Mesothelial cell of epicardium (in vitro differentiated cells): ENCODE measurements around the gene CHORDC1. TPM values are rescaled to one million over a fixed set of nuclear protein-coding genes. Genes with fewer than 3 reads are reported as not detected.

Experiments used
- DNase-seq, 2 experiments: peaks; one replicate each; pipeline ENCODE4 v3.0.0; 2021; ENCODE audit warnings: low spot score in 2 of 2; ENCODE audit not compliant: unreplicated experiment in 2 of 2
- H3K27ac Mint-ChIP-seq: 2 replicates; pipeline ENCODE4 v1.8.0; 2021; ENCODE audit warnings: mixed read lengths
- H3K27me3 Mint-ChIP-seq: 2 replicates; pipeline ENCODE4 v1.8.0; 2021; ENCODE audit warnings: low read depth, mixed read lengths
- H3K36me3 Mint-ChIP-seq: 2 replicates; pipeline ENCODE4 v1.8.0; 2021; ENCODE audit warnings: mixed read lengths
- H3K4me1 Mint-ChIP-seq: 2 replicates; pipeline ENCODE4 v1.8.0; 2021; ENCODE audit warnings: mixed read lengths
- H3K4me3 Mint-ChIP-seq: 2 replicates; pipeline ENCODE4 v1.8.0; 2021; ENCODE audit warnings: mild to moderate bottlenecking, moderate library complexity, mixed read lengths
- H3K9me3 Mint-ChIP-seq: 2 replicates; pipeline ENCODE4 v1.8.0; 2021; ENCODE audit warnings: mixed read lengths
- CTCF ChIP-seq: fragments of 200-600 bp; sonication (generic); IDR thresholded peaks from one replicate; pipeline ENCODE4 v1.5.0; 2021; ENCODE audit warnings: antibody characterized with exemption; ENCODE audit not compliant: unreplicated experiment
- total RNA-seq: library from RNA; stranded (reverse); gene quantifications from 3 replicates; pipeline ENCODE4 v1.2.1, GENCODE V29; 2021

The CHORDC1 gene
- total RNA-seq, 1 donor from 2014 or later, result 44.9 TPM

GRCh38 chr11:90221803-90222458, 918 bp downstream of the CHORDC1 start:
- no peaks in the 10 kb centered on the region for H3K27me3 Mint-ChIP-seq
- H3K9me3 Mint-ChIP-seq, result no peaks in the 10 kb centered on the region
- TF ChIP-seq CTCF, result no peak
- DNase-seq, result no peak
- H3K36me3 Mint-ChIP-seq, result peaks cover 7% of the 10 kb centered on the region
- peak overlapping the region; percentile 97 for H3K27ac Mint-ChIP-seq
- peaks cover 37% of the 10 kb centered on the region for H3K4me1 Mint-ChIP-seq
- H3K4me3 Mint-ChIP-seq, result peak overlapping the region; percentile 97

GRCh38 chr11:90220391-90220790, 2.5 kb downstream of the CHORDC1 start:
- H3K4me3 Mint-ChIP-seq, result peak overlapping the region; percentile 18
- no peaks in the 10 kb centered on the region for H3K9me3 Mint-ChIP-seq
- no peaks in the 10 kb centered on the region for H3K27me3 Mint-ChIP-seq
- peaks cover 36% of the 10 kb centered on the region for H3K4me1 Mint-ChIP-seq
- no peak overlapping the region for H3K27ac Mint-ChIP-seq
- no peak for TF ChIP-seq CTCF
- DNase-seq, result no peak
- H3K36me3 Mint-ChIP-seq, result peaks cover 12% of the 10 kb centered on the region

- no peak for DNase-seq
- no peaks in the 10 kb centered on the region for H3K27me3 Mint-ChIP-seq
- no peaks in the 10 kb centered on the region for H3K9me3 Mint-ChIP-seq
- H3K27ac Mint-ChIP-seq, result no peak overlapping the region
- no peak for TF ChIP-seq CTCF
- H3K4me3 Mint-ChIP-seq, result no peak overlapping the region
- peaks cover 36% of the 10 kb centered on the region for H3K4me1 Mint-ChIP-seq
- H3K36me3 Mint-ChIP-seq, result peaks cover 12% of the 10 kb centered on the region
Measured at GRCh38 chr11:90219438-90219837, 3.4 kb downstream of the CHORDC1 start.

- Mint-ChIP-seq H3K4me1 (peaks cover 31% of the 10 kb centered on the region), H3K4me3 (no peak overlapping the region), H3K9me3 (no peaks in the 10 kb centered on the region), H3K36me3 (peaks cover 15% of the 10 kb centered on the region), H3K27ac (no peak overlapping the region), H3K27me3 (no peaks in the 10 kb centered on the region)
- no peak for DNase-seq
- TF ChIP-seq CTCF, result no peak
Measured at GRCh38 chr11:90218606-90219005, 4.2 kb downstream of the CHORDC1 start.

- H3K4me3 Mint-ChIP-seq, result no peak overlapping the region
- no peaks in the 10 kb centered on the region for H3K27me3 Mint-ChIP-seq
- DNase-seq, result no peak
- H3K9me3 Mint-ChIP-seq, result no peaks in the 10 kb centered on the region
- TF ChIP-seq CTCF, result no peak
- no peak overlapping the region for H3K27ac Mint-ChIP-seq
- H3K4me1 Mint-ChIP-seq, result peaks cover 21% of the 10 kb centered on the region
- peaks cover 25% of the 10 kb centered on the region for H3K36me3 Mint-ChIP-seq
Measured at GRCh38 chr11:90216611-90217010, 6.2 kb downstream of the CHORDC1 start.
